Esophagus muscularis mucosa (tissue), 4 donors: ENCODE results near the gene CD99. TPM values are rescaled to one million over a fixed set of nuclear protein-coding genes. Genes with fewer than 3 reads are reported as not detected.
"Not testable (repeated sequence)": the region's sequence is repeated elsewhere in the genome, so short reads cannot be mapped to it uniquely, and the experiment has no call there.

Experiments
- DNase-seq: peaks from one replicate; pipeline ENCODE4 v3.0.0-alpha.2; 2017; ENCODE audit errors: extremely low spot score
- H3K27ac ChIP-seq, 4 donors: fragments of 200-600 bp; sonication (generic); replicated peaks in 1 of 4; 1 replicate in 3 of 4; 2 replicates in 1 of 4; pipeline ENCODE4 v1.5.1; 2016 to 2019; ENCODE audit warnings: mild to moderate bottlenecking in 1 of 4
- H3K27me3 ChIP-seq, 4 donors: fragments of 200-600 bp; sonication (generic); one replicate each; pipeline versions ENCODE4 v1.5.1 to v1.6.0; 2016 to 2019
- H3K36me3 ChIP-seq, 4 donors: fragments of 200-600 bp; sonication (generic); one replicate each; pipeline ENCODE4 v1.5.1; 2016 to 2019
- H3K4me1 ChIP-seq, 4 donors: fragments of 200-600 bp; sonication (generic); one replicate each; pipeline ENCODE4 v1.5.1; 2016 to 2019
- H3K4me3 ChIP-seq, 4 donors: fragments of 200-600 bp; sonication (generic); 1 replicate in 2 of 4; 2 replicates in 2 of 4; pipeline ENCODE4 v1.5.1; 2016 to 2019; ENCODE audit warnings: mild to moderate bottlenecking in 4 of 4, moderate library complexity in 1 of 4
- H3K9me3 ChIP-seq, 4 donors: fragments of 200-600 bp; sonication (generic); 1 replicate in 3 of 4; 2 replicates in 1 of 4; pipeline ENCODE4 v1.5.1; 2016 to 2019
- CTCF ChIP-seq, 3 experiments: fragments of 200-600 bp in 2 of 3; fragments of 450-650 bp in 1 of 3; sonication (generic) in 2 of 3; IDR thresholded peaks; one replicate each; pipeline ENCODE4 v1.5.1; 2017 to 2019; ENCODE audit warnings: antibody characterized with exemption in 3 of 3, mild to moderate bottlenecking in 2 of 3, moderate library complexity in 1 of 3
- EP300 ChIP-seq: sonication (generic); formaldehyde crosslinking; IDR thresholded peaks from one replicate; pipeline ENCODE4 v1.6.1; 2017; ENCODE audit warnings: antibody characterized with exemption
- POLR2A ChIP-seq: fragments of 450-650 bp; IDR thresholded peaks from one replicate; pipeline ENCODE4 v1.6.1; 2017; ENCODE audit warnings: antibody characterized with exemption, moderate library complexity, mild to moderate bottlenecking, low read depth
- POLR2AphosphoS5 ChIP-seq, 2 donors: sonication (generic); formaldehyde crosslinking; IDR thresholded peaks; one replicate each; pipeline ENCODE4 v1.6.1; 2017; ENCODE audit warnings: antibody characterized with exemption in 2 of 2
- WGBS: methylation state at CpG from one replicate; pipeline ENCODE4 v1.1.5; 2018; 5-methylcytosine and 5-hydroxymethylcytosine counted together
- intact Hi-C: fragments of 100-400 bp; cut with DNase I; formaldehyde crosslinking; loops from one replicate; pipeline ENCODE4 v1.15.1; 2023
- total RNA-seq, 4 donors: library from RNA; depleted of rRNA; stranded (reverse); fragments of >200 nt; gene quantifications; one replicate each; pipeline versions ENCODE4 v1.1.0 to v1.2.1, GENCODE V29; 2016

CD99 gene
- total RNA-seq, 4 donors from 2014 or later = 311 to 469 (median 376) TPM

- H3K27ac ChIP-seq = no peak overlapping the region
- WGBS = 65% methylated on average over 25 of the region's 25 CpGs
- no peaks in the 10 kb centered on the region for H3K36me3 ChIP-seq
- H3K4me1 ChIP-seq = peaks cover 0 to 6% (median 2%) of the 10 kb centered on the region in 4 donors
- no peak overlapping the region for H3K4me3 ChIP-seq
- intact Hi-C loops = no loop called here
- H3K27me3 ChIP-seq = no peaks in the 10 kb centered on the region
- TF ChIP-seq POLR2A (no peak), EP300 (no peak), CTCF (IDR thresholded peaks at IDR 0.05) (no peak), POLR2AphosphoS5 (IDR thresholded peaks at IDR 0.05) (no peak)
- DNase-seq = no peak
- H3K9me3 ChIP-seq = peaks cover 0 to 8% (median 0%) of the 10 kb centered on the region in 4 donors
Observed at GRCh38 chrX:2767631-2768455, 76.7 kb downstream of the CD99 start.

GRCh38 chrX:2769615-2770014 is 78.5 kb downstream of the CD99 start:
- DNase-seq = no peak
- no peaks in the 10 kb centered on the region for H3K36me3 ChIP-seq
- WGBS = 71% methylated on average over 1 of the region's 1 CpG
- peaks cover 0 to 8% (median 0%) of the 10 kb centered on the region in 4 donors for H3K9me3 ChIP-seq
- peaks cover 0 to 6% (median 2%) of the 10 kb centered on the region in 4 donors for H3K4me1 ChIP-seq
- no peak overlapping the region for H3K27ac ChIP-seq
- intact Hi-C loops = no loop called here
- TF ChIP-seq POLR2AphosphoS5 (IDR thresholded peaks at IDR 0.05) (no peak), EP300 (no peak), POLR2A (no peak), CTCF (IDR thresholded peaks at IDR 0.05) (no peak)
- H3K27me3 ChIP-seq = peaks cover 0 to under 1% (median 0%) of the 10 kb centered on the region in 4 donors
- no peak overlapping the region for H3K4me3 ChIP-seq

- intact Hi-C loops = not testable (repeated sequence)
Observed at GRCh38 chrX:2773166-2774055, 82.3 kb downstream of the CD99 start.

GRCh38 chrX:2774057-2774456 is 83.0 kb downstream of the CD99 start:
- H3K27me3 ChIP-seq = peaks cover 0 to 8% (median 0%) of the 10 kb centered on the region in 4 donors
- no peak overlapping the region for H3K27ac ChIP-seq
- H3K4me1 ChIP-seq = no peaks in the 10 kb centered on the region
- no peaks in the 10 kb centered on the region for H3K36me3 ChIP-seq
- 74% methylated on average over 5 of the region's 5 CpGs for WGBS
- peaks cover 0 to 8% (median 0%) of the 10 kb centered on the region in 4 donors for H3K9me3 ChIP-seq
- TF ChIP-seq CTCF (IDR thresholded peaks at IDR 0.05) = no peak
- no peak for TF ChIP-seq POLR2A
- TF ChIP-seq EP300 = no peak
- no peak for TF ChIP-seq POLR2AphosphoS5 (IDR thresholded peaks at IDR 0.05)
- intact Hi-C loops = no loop called here
- no peak for DNase-seq
- H3K4me3 ChIP-seq = no peak overlapping the region

More at GRCh38 chrX:2773166-2774055, 82.3 kb downstream of the CD99 start:
- 80% methylated on average over 9 of the region's 10 CpGs for WGBS
- not testable (repeated sequence) for H3K36me3 ChIP-seq, H3K27me3 ChIP-seq, H3K9me3 ChIP-seq, H3K4me1 ChIP-seq, DNase-seq, H3K4me3 ChIP-seq, H3K27ac ChIP-seq

GRCh38 chrX:2774776-2775175 is 83.7 kb downstream of the CD99 start:
- no peak overlapping the region for H3K27ac ChIP-seq
- no peaks in the 10 kb centered on the region for H3K36me3 ChIP-seq
- no peak overlapping the region for H3K4me3 ChIP-seq
- H3K27me3 ChIP-seq = peaks cover 0 to 8% (median 0%) of the 10 kb centered on the region in 4 donors
- 88% methylated on average over 3 of the region's 3 CpGs for WGBS
- intact Hi-C loops = no loop called here
- H3K4me1 ChIP-seq = no peaks in the 10 kb centered on the region
- peaks cover 0 to 3% (median 0%) of the 10 kb centered on the region in 4 donors for H3K9me3 ChIP-seq
- TF ChIP-seq POLR2A (no peak), POLR2AphosphoS5 (IDR thresholded peaks at IDR 0.05) (no peak), CTCF (IDR thresholded peaks at IDR 0.05) (no peak), EP300 (no peak)
- no peak for DNase-seq

- H3K27me3 ChIP-seq, H3K4me1 ChIP-seq, H3K9me3 ChIP-seq, H3K27ac ChIP-seq, intact Hi-C loops, H3K36me3 ChIP-seq, DNase-seq, H3K4me3 ChIP-seq: not testable (repeated sequence)
- WGBS = 74% methylated on average over 12 of the region's 12 CpGs
Observed at GRCh38 chrX:2780472-2781225, 89.6 kb downstream of the CD99 start.
